ENCODE results near the gene NCAPH2. TPM values are rescaled to one million over a fixed set of nuclear protein-coding genes. Genes with fewer than 3 reads are reported as not detected.

The NCAPH2 gene
- total RNA-seq, 2 experiments from 2014 or later: 152 to 153 TPM

GRCh38 chr22:50547263-50547985 lies 39.4 kb downstream of the NCAPH2 start:
- CTCF ChIA-PET: interaction anchor here (1.0 to 5.3 kb wide), 8 partner anchors 8 to 80 kb away, joined by 3 to 38 read pairs (median 5); partner anchors contain the start of genes ARSA, SCO2 and SYCE3
- POLR2A ChIA-PET: interaction anchor here (0.9 to 2.5 kb wide), 8 partner anchors 8 to 74 kb away, joined by 3 to 36 read pairs (median 10); partner anchors contain the start of genes CHKB, LMF2, NCAPH2 and SCO2

- CTCF ChIA-PET: interaction anchor here (1.0 to 5.3 kb wide), 9 partner anchors 9 to 80 kb away, joined by 3 to 38 read pairs (median 5); partner anchors contain the start of genes ARSA, SCO2 and SYCE3
These were observed 40.3 kb downstream of the NCAPH2 start for GRCh38 chr22:50548040-50548920.

GRCh38 chr22:50548921-50549790 lies 41.1 kb downstream of the NCAPH2 start:
- POLR2A ChIA-PET: interaction anchor here (0.8 to 2.5 kb wide), 10 partner anchors 10 to 207 kb away, joined by 3 to 36 read pairs (median 5); partner anchors contain the start of genes ARSA, CHKB, LMF2 and NCAPH2
- CTCF ChIA-PET: interaction anchor here (0.6 to 5.3 kb wide), 9 partner anchors 8 to 72 kb away, joined by 3 to 38 read pairs (median 6); partner anchors contain the start of genes SCO2 and SYCE3

More at GRCh38 chr22:50548040-50548920, 40.3 kb downstream of the NCAPH2 start:
- POLR2A ChIA-PET: interaction anchor here (0.8 to 2.5 kb wide), 12 partner anchors 9 to 206 kb away, joined by 3 to 36 read pairs (median 5); partner anchors contain the start of genes ARSA, CHKB, LMF2 and NCAPH2

- ChIA-PET CTCF (interaction anchor here (0.6 to 5.3 kb wide), 7 partner anchors 10 to 306 kb away, joined by 3 to 38 read pairs (median 3); partner anchors contain the start of genes SCO2 and SYCE3), POLR2A (interaction anchor here (0.6 to 1.1 kb wide), 3 partner anchors 25 to 129 kb away, joined by 3 to 4 read pairs (median 3); partner anchors contain the start of gene SCO2)
These were observed 42.4 kb downstream of the NCAPH2 start for GRCh38 chr22:50550395-50550794.

GRCh38 chr22:50551160-50551752 lies 43.2 kb downstream of the NCAPH2 start:
- POLR2A ChIA-PET: no interaction called here
- CTCF ChIA-PET: interaction anchor here (0.6 to 5.3 kb wide), 7 partner anchors 11 to 307 kb away, joined by 3 to 38 read pairs (median 3); partner anchors contain the start of genes SCO2 and SYCE3

- POLR2A ChIA-PET: no interaction called here
- CTCF ChIA-PET: interaction anchor here (0.6 to 1.0 kb wide), 2 partner anchors 9 to 63 kb away, joined by 3 to 4 read pairs; partner anchors contain the start of gene SYCE3
These were observed 45.3 kb downstream of the NCAPH2 start for GRCh38 chr22:50553310-50553709.

GRCh38 chr22:50556703-50557102 lies 48.7 kb downstream of the NCAPH2 start:
- CTCF ChIA-PET: no interaction called here
- POLR2A ChIA-PET: interaction anchor here (0.6 to 1.0 kb wide), 2 partner anchors 10 to 31 kb away, joined by 3 read pairs; no protein-coding TSS in a partner anchor

GRCh38 chr22:50560034-50560433 lies 52.0 kb downstream of the NCAPH2 start:
- ChIA-PET CTCF (interaction anchor here (1.5 to 2.7 kb wide), 2 partner anchors 12 to 35 kb away, joined by 6 to 11 read pairs; partner anchors contain the start of gene SCO2), POLR2A (interaction anchor here (0.6 kb wide), 1 partner anchor 15 kb away, joined by 12 read pairs; the partner anchor contains the start of gene KLHDC7B)

GRCh38 chr22:50561401-50562358 lies 53.7 kb downstream of the NCAPH2 start:
- ChIA-PET POLR2A (no interaction called here), CTCF (interaction anchor here (1.5 to 2.7 kb wide), 2 partner anchors 8 to 14 kb away, joined by 3 to 11 read pairs; no protein-coding TSS in a partner anchor)

- ChIA-PET CTCF (interaction anchor here (0.6 to 3.3 kb wide), 24 partner anchors 8 to 107 kb away, joined by 3 to 38 read pairs (median 5); partner anchors contain the start of genes CHKB, KLHDC7B, LMF2 and NCAPH2), POLR2A (interaction anchor here (0.9 to 1.9 kb wide), 9 partner anchors 14 to 65 kb away, joined by 3 to 22 read pairs (median 3); partner anchors contain the start of genes ARSA, KLHDC7B, LMF2 and SCO2)
These were observed 54.7 kb downstream of the NCAPH2 start, which contains the start of gene SYCE3 for GRCh38 chr22:50562523-50563412. TSS of gene SYCE3 (minus strand) at chr22:50562919. CDS start at chr22:50556405, 6,514 bp downstream.

- POLR2A ChIA-PET: interaction anchor here (0.5 to 1.9 kb wide), 11 partner anchors 13 to 65 kb away, joined by 3 to 22 read pairs (median 3); partner anchors contain the start of genes ARSA, KLHDC7B, LMF2 and SCO2
- CTCF ChIA-PET: interaction anchor here (0.6 to 3.3 kb wide), 24 partner anchors 9 to 64 kb away, joined by 3 to 38 read pairs (median 6); partner anchors contain the start of genes CHKB, KLHDC7B, LMF2 and NCAPH2
These were observed 55.6 kb downstream of the NCAPH2 start for GRCh38 chr22:50563413-50564160.

- ChIA-PET CTCF (interaction anchor here (1.0 to 3.3 kb wide), 7 partner anchors 11 to 57 kb away, joined by 3 to 38 read pairs (median 7); partner anchors contain the start of genes CHKB and SCO2), POLR2A (interaction anchor here (0.8 to 1.2 kb wide), 2 partner anchors 16 to 38 kb away, joined by 3 to 4 read pairs; no protein-coding TSS in a partner anchor)
These were observed 56.3 kb downstream of the NCAPH2 start for GRCh38 chr22:50564289-50564688.

GRCh38 chr22:50567721-50568252 lies 59.8 kb downstream of the NCAPH2 start:
- ChIA-PET POLR2A (no interaction called here), CTCF (no interaction called here)

GRCh38 chr22:50568626-50569025 lies 60.6 kb downstream of the NCAPH2 start:
- CTCF ChIA-PET: no interaction called here
- POLR2A ChIA-PET: no interaction called here

Data from activated CD8-positive, alpha-beta memory T cell treated with anti-CD3 and anti-CD28 coated beads for 36 hours (primary cell).